GM18861 (cell line): ENCODE results near the gene GPR176.

ENCODE experiments used
- ATAC-seq: cut with Tn5 transposase; IDR thresholded peaks from one replicate; pipeline ENCODE4 v1.9.1; 2021; ENCODE audit not compliant: unreplicated experiment

Gene GPR176

GRCh38 chr15:39786447-39787056 is 133.5 kb downstream of the GPR176 start:
- ATAC-seq = no peak

GRCh38 chr15:39785841-39786240 is 134.2 kb downstream of the GPR176 start:
- ATAC-seq = no peak

- no peak for ATAC-seq
Measured at GRCh38 chr15:39785139-39785538, 134.9 kb downstream of the GPR176 start.

- ATAC-seq = no peak
Measured at GRCh38 chr15:39784638-39785037, 135.4 kb downstream of the GPR176 start.

- no peak for ATAC-seq
Measured at GRCh38 chr15:39784125-39784524, 135.9 kb downstream of the GPR176 start.

GRCh38 chr15:39783244-39783820 is 136.7 kb downstream of the GPR176 start:
- no peak for ATAC-seq

- peak; percentile 85 for ATAC-seq
Measured at GRCh38 chr15:39782441-39783138, 137.5 kb downstream of the GPR176 start, which contains the start of gene FSIP1. TSS of gene FSIP1 (minus strand) at chr15:39782841. CDS start at chr15:39776524, 6,317 bp downstream.

GRCh38 chr15:39781967-39782302 is 138.1 kb downstream of the GPR176 start:
- ATAC-seq = no peak

GRCh38 chr15:39781147-39781966 is 138.7 kb downstream of the GPR176 start:
- ATAC-seq = no peak

- ATAC-seq = no peak
Measured at GRCh38 chr15:39778021-39778420, 142.0 kb downstream of the GPR176 start.

- no peak for ATAC-seq
Measured at GRCh38 chr15:39777496-39777895, 142.6 kb downstream of the GPR176 start.

- ATAC-seq = no peak
Measured at GRCh38 chr15:39776068-39776467, 144.0 kb downstream of the GPR176 start.

GRCh38 chr15:39774688-39775267 is 145.3 kb downstream of the GPR176 start:
- no peak for ATAC-seq

GRCh38 chr15:39770748-39771689 is 149.0 kb downstream of the GPR176 start:
- ATAC-seq = no peak

GRCh38 chr15:39767921-39768320 is 152.1 kb downstream of the GPR176 start:
- ATAC-seq = no peak

GRCh38 chr15:39761006-39761405 is 159.1 kb downstream of the GPR176 start:
- ATAC-seq = no peak

GRCh38 chr15:39756806-39757522 is 163.1 kb downstream of the GPR176 start:
- no peak for ATAC-seq

- no peak for ATAC-seq
Measured at GRCh38 chr15:39752991-39753390, 167.1 kb downstream of the GPR176 start.

GRCh38 chr15:39752246-39752645 is 167.8 kb downstream of the GPR176 start:
- no peak for ATAC-seq
